ENCODE results near the gene DNAJA3. TPM values are rescaled to one million over a fixed set of nuclear protein-coding genes. Genes with fewer than 3 reads are reported as not detected.
A peak's percentile ranks its signal among the peaks of the same experiment; 100 is the strongest.

DNAJA3 gene
- total and polyA plus RNA-seq, 9 of the 15 experiments (the other 6 are each of a cell fraction or from before 2014, with no cell fraction given) = 8.1 to 105 (median 79.0) TPM

GRCh38 chr16:4390266-4391260 is 35.1 kb upstream of the DNAJA3 start (continued):
- peak in 2 of 3 experiments; percentile 9 to 23; a peak in 2 of 6 replicates for TF ChIP-seq CTCF (IDR thresholded peaks at IDR 0.05 in 2 of 3, conservative IDR thresholded peaks at IDR 0.05 in 1 of 3; ENCODE audit: insufficient read depth in 2 of 3, low read depth in 1 of 3, low read length in 3 of 3)

GRCh38 chr16:4391631-4392381 is 33.9 kb upstream of the DNAJA3 start:
- ATAC-seq (no peak), FAIRE-seq (no peak), DNase-seq (ENCODE audit: extremely low read depth in 1 of 4, low spot score in 3 of 4) (peak in 1 of 4 experiments; percentile 56)
- peaks cover 0 to 30% of the 10 kb centered on the region in 2 experiments; a peak in 2 of 5 replicates for H3K4me1 ChIP-seq (replicated peaks in 1 of 2; ENCODE audit: control insufficient read depth in 2 of 2, insufficient read depth in 2 of 2, low read length in 2 of 2)
- BruUV-seq (replicated peaks) = no TSS peak
- in situ Hi-C loops (cut with MboI) = no loop called here
- no peaks in the 10 kb centered on the region for H3K27me3 ChIP-seq (ENCODE audit: control insufficient read depth in 2 of 2, insufficient read depth in 2 of 2, low read length in 2 of 2)
- WGBS (ENCODE audit: insufficient coverage, low coverage, missing lambda C conversion rate) = 89% methylated on average over 18 of the region's 22 CpGs
- H4K20me1 ChIP-seq (replicated peaks; ENCODE audit: control insufficient read depth, insufficient read depth, low read length) = no peaks in the 10 kb centered on the region
- intact Hi-C loops (cut with micrococcal nuclease) = no loop called here
- TF ChIP-seq ZNF253 (CRISPR knock-in tag; conservative IDR thresholded peaks at IDR 0.05) = no peak
- no peak for TF ChIP-seq PML (IDR thresholded peaks at IDR 0.05; ENCODE audit: low read length)
- TF ChIP-seq RFX1 (IDR thresholded peaks at IDR 0.05) = peak; percentile 58; the same call in 1 of the 2 replicates
- TF ChIP-seq ZNF75A (CRISPR knock-in tag; IDR thresholded peaks at IDR 0.05) = no peak
- TF ChIP-seq, protein P1, sequence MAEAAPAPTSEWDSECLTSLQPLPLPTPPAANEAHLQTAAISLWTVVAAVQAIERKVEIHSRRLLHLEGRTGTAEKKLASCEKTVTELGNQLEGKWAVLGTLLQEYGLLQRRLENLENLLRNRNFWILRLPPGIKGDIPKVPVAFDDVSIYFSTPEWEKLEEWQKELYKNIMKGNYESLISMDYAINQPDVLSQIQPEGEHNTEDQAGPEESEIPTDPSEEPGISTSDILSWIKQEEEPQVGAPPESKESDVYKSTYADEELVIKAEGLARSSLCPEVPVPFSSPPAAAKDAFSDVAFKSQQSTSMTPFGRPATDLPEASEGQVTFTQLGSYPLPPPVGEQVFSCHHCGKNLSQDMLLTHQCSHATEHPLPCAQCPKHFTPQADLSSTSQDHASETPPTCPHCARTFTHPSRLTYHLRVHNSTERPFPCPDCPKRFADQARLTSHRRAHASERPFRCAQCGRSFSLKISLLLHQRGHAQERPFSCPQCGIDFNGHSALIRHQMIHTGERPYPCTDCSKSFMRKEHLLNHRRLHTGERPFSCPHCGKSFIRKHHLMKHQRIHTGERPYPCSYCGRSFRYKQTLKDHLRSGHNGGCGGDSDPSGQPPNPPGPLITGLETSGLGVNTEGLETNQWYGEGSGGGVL (CRISPR knock-in tag; IDR thresholded peaks at IDR 0.05) = no peak
- no peaks in the 10 kb centered on the region for H3K9me3 ChIP-seq (replicated peaks; ENCODE audit: control insufficient read depth, insufficient read depth, low read depth, low read length)
- ChIA-PET POLR2A (no interaction called here), CTCF (ENCODE audit: low intra/inter-chr PET ratio) (interaction anchor here (0.6 kb wide), 1 partner anchor 565 kb away, joined by 3 read pairs; no protein-coding TSS in a partner anchor)
- H3K27ac ChIP-seq (ENCODE audit: extremely low read depth, low read depth, low read length) = no peak overlapping the region
- H3K9ac ChIP-seq (ENCODE audit: insufficient read depth in 1 of 2, low read depth in 2 of 2, low read length in 2 of 2) = peak overlapping the region in 1 of 2 experiments; percentile 28; a peak in 1 of 4 replicates
- peaks cover 62% of the 10 kb centered on the region; the same call in 2 of the 3 replicates for H3K36me3 ChIP-seq (ENCODE audit: control insufficient read depth, insufficient read depth, low read length)
- H2AFZ ChIP-seq (ENCODE audit: low read depth, low read length) = no peak overlapping the region
- no peak overlapping the region for H3K4me2 ChIP-seq (ENCODE audit: insufficient read depth, low read length)
- H3K4me3 ChIP-seq = no peak overlapping the region
- H3K9me1 ChIP-seq (ENCODE audit: control insufficient read depth, insufficient read depth, low read length) = peaks cover 3% of the 10 kb centered on the region
- H3K79me2 ChIP-seq (ENCODE audit: control insufficient read depth, insufficient read depth, low read length) = no peaks in the 10 kb centered on the region
